HG03442 (cell line): Measurements from ENCODE around the gene PARP3.

Experiments
- ATAC-seq: cut with Tn5 transposase; IDR thresholded peaks from one replicate; pipeline ENCODE4 v1.9.1; 2021; ENCODE audit warnings: mild to moderate bottlenecking, moderate library complexity; ENCODE audit not compliant: unreplicated experiment

Gene PARP3

GRCh38 chr3:51933471-51934138, 8.6 kb upstream of the PARP3 start:
- ATAC-seq = no peak

- no peak for ATAC-seq
Measured at GRCh38 chr3:51934139-51934850, 7.9 kb upstream of the PARP3 start.

GRCh38 chr3:51934991-51935885, 6.9 kb upstream of the PARP3 start:
- ATAC-seq = no peak

- ATAC-seq = no peak
Measured at GRCh38 chr3:51935886-51936755, 6.0 kb upstream of the PARP3 start.

- ATAC-seq = no peak
Measured at GRCh38 chr3:51937014-51937413, 5.1 kb upstream of the PARP3 start.

- no peak for ATAC-seq
Measured at GRCh38 chr3:51937611-51938450, 4.3 kb upstream of the PARP3 start.

GRCh38 chr3:51938780-51939425, 3.3 kb upstream of the PARP3 start:
- ATAC-seq = no peak

- ATAC-seq = no peak
Measured at GRCh38 chr3:51940648-51941462, 1.3 kb upstream of the PARP3 start.

GRCh38 chr3:51941463-51941797, 733 bp upstream of the PARP3 start:
- ATAC-seq = no peak

GRCh38 chr3:51942603-51943450, 664 bp downstream of the PARP3 start:
- peak; percentile 23 for ATAC-seq

GRCh38 chr3:51943451-51944391, 1.6 kb downstream of the PARP3 start:
- ATAC-seq = no peak

- no peak for ATAC-seq
Measured at GRCh38 chr3:51944451-51945021, 2.4 kb downstream of the PARP3 start.

GRCh38 chr3:51945031-51945840, 3.1 kb downstream of the PARP3 start:
- ATAC-seq = no peak

GRCh38 chr3:51945926-51946705, 4.0 kb downstream of the PARP3 start:
- no peak for ATAC-seq

GRCh38 chr3:51946796-51947195, 4.6 kb downstream of the PARP3 start:
- ATAC-seq = no peak
